Suprapubic skin (tissue), 4 donors: ENCODE results near the gene ADD3.

ENCODE experiments used
- EP300 ChIP-seq: sonication (generic); formaldehyde crosslinking; IDR thresholded peaks from one replicate; pipeline ENCODE4 v1.6.1; 2017; ENCODE audit warnings: antibody characterized with exemption
- POLR2A ChIP-seq, 2 donors: fragments of 450-650 bp; IDR thresholded peaks; one replicate each; pipeline ENCODE4 v1.6.1; 2017; ENCODE audit warnings: antibody characterized with exemption in 2 of 2, mild to moderate bottlenecking in 2 of 2, moderate library complexity in 2 of 2
- POLR2AphosphoS5 ChIP-seq, 3 donors: sonication (generic); formaldehyde crosslinking; IDR thresholded peaks; one replicate each; pipeline ENCODE4 v1.6.1; 2017; ENCODE audit warnings: antibody characterized with exemption in 3 of 3
- TF ChIP-seq, protein P1 (sequence below), 2 donors: fragments of 200-600 bp in 1 of 2; fragments of 450-650 bp in 1 of 2; sonication (generic) in 1 of 2; IDR thresholded peaks; one replicate each; pipeline ENCODE4 v1.5.1; 2016 to 2019; ENCODE audit warnings: antibody characterized with exemption in 2 of 2, mild to moderate bottlenecking in 1 of 2, moderate library complexity in 1 of 2

- TF ChIP-seq, protein P1, sequence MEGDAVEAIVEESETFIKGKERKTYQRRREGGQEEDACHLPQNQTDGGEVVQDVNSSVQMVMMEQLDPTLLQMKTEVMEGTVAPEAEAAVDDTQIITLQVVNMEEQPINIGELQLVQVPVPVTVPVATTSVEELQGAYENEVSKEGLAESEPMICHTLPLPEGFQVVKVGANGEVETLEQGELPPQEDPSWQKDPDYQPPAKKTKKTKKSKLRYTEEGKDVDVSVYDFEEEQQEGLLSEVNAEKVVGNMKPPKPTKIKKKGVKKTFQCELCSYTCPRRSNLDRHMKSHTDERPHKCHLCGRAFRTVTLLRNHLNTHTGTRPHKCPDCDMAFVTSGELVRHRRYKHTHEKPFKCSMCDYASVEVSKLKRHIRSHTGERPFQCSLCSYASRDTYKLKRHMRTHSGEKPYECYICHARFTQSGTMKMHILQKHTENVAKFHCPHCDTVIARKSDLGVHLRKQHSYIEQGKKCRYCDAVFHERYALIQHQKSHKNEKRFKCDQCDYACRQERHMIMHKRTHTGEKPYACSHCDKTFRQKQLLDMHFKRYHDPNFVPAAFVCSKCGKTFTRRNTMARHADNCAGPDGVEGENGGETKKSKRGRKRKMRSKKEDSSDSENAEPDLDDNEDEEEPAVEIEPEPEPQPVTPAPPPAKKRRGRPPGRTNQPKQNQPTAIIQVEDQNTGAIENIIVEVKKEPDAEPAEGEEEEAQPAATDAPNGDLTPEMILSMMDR (IDR thresholded peaks at IDR 0.05): no peak
- TF ChIP-seq EP300 (no peak), POLR2A (IDR thresholded peaks at IDR 0.05) (no peak), POLR2AphosphoS5 (IDR thresholded peaks at IDR 0.05) (no peak)
These were observed 45.1 kb downstream of the ADD3 start for GRCh38 chr10:110052916-110053315.
